HEK293 (cell line): ENCODE results near the gene FAM118A.

Experiments
- ATF2 ChIP-seq: fragments of 450-650 bp; formaldehyde crosslinking; IDR thresholded peaks from 2 replicates; pipeline ENCODE4 v1.5.1; 2016; ENCODE audit warnings: missing biosample characterization, missing genetic modification characterization, low read depth
- KLF10 ChIP-seq: fragments of 450-650 bp; IDR thresholded peaks from 2 replicates; pipeline ENCODE4 v1.5.1; 2018; ENCODE audit warnings: missing biosample characterization, mild to moderate bottlenecking, missing genetic modification characterization
- KLF8 ChIP-seq: fragments of 450-650 bp; formaldehyde crosslinking; IDR thresholded peaks from 2 replicates; pipeline ENCODE4 v1.5.1; 2016; ENCODE audit warnings: missing biosample characterization, missing genetic modification characterization
- YY1 ChIP-seq: fragments of 450-650 bp; formaldehyde crosslinking; IDR thresholded peaks from 2 replicates; pipeline ENCODE4 v1.5.1; 2018; ENCODE audit warnings: missing biosample characterization, missing genetic modification characterization
- ZNF140 ChIP-seq: fragments of 450-650 bp; formaldehyde crosslinking; IDR thresholded peaks from 2 replicates; pipeline ENCODE4 v1.5.1; 2016; ENCODE audit warnings: missing biosample characterization, missing genetic modification characterization
- ZNF175 ChIP-seq: fragments of 450-650 bp; formaldehyde crosslinking; IDR thresholded peaks from 2 replicates; pipeline ENCODE4 v1.5.1; 2016; ENCODE audit warnings: missing biosample characterization, missing genetic modification characterization
- ZNF302 ChIP-seq: fragments of 450-650 bp; formaldehyde crosslinking; IDR thresholded peaks from 2 replicates; pipeline ENCODE4 v1.5.1; 2016; ENCODE audit warnings: missing biosample characterization, missing genetic modification characterization, low read depth
- TF ChIP-seq, protein P1 (sequence below): fragments of 450-650 bp; formaldehyde crosslinking; IDR thresholded peaks from 2 replicates; pipeline ENCODE4 v1.5.1; 2016; ENCODE audit warnings: missing biosample characterization, missing genetic modification characterization

DNA sequence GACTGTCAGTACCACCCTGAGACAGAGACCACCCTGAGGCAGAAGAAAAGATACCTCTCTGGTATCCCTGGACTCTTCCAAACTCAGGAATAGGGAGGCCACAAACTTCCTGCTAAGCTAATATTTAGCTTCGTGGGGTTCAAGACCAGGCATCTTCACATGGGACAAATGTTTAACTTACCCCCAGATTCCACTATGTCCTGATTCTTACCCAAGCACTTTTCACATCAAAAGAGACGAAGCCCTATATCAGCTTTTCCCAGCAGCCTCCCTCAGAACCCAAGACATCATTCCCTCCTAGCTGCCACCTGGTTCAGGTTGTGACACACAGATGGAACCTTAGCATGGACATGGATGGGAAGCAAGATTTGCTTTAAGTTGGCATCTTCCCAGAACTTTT, 71.6 kb downstream of the FAM118A start:
- TF ChIP-seq, protein P1, sequence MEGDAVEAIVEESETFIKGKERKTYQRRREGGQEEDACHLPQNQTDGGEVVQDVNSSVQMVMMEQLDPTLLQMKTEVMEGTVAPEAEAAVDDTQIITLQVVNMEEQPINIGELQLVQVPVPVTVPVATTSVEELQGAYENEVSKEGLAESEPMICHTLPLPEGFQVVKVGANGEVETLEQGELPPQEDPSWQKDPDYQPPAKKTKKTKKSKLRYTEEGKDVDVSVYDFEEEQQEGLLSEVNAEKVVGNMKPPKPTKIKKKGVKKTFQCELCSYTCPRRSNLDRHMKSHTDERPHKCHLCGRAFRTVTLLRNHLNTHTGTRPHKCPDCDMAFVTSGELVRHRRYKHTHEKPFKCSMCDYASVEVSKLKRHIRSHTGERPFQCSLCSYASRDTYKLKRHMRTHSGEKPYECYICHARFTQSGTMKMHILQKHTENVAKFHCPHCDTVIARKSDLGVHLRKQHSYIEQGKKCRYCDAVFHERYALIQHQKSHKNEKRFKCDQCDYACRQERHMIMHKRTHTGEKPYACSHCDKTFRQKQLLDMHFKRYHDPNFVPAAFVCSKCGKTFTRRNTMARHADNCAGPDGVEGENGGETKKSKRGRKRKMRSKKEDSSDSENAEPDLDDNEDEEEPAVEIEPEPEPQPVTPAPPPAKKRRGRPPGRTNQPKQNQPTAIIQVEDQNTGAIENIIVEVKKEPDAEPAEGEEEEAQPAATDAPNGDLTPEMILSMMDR = no peak
- TF ChIP-seq ZNF175 (tag by site-specific recombination) (no peak), ZNF140 (tag by site-specific recombination) (no peak), KLF8 (tag by site-specific recombination) (no peak), ATF2 (tag by site-specific recombination) (no peak), YY1 (tag by site-specific recombination) (no peak), ZNF302 (tag by site-specific recombination) (no peak), KLF10 (tag by site-specific recombination) (no peak)
